A673 (cell line): Measurements from ENCODE around the gene TMEM87A. TPM values are rescaled to one million over a fixed set of nuclear protein-coding genes. Genes with fewer than 3 reads are reported as not detected.

Source experiments
- BruUV-seq: library from RNA; stranded (reverse); fragments of 400-500 nt; replicated peaks from 2 replicates; lab custom pipeline; 2021; lab: Mats Ljungman, UMichigan
- CTCF ChIA-PET: fragments of 300-600 bp; sonication (Branson Sonifier 250); formaldehyde crosslinking; loops from one replicate; lab custom pipeline; 2022; ENCODE audit warnings: antibody characterized with exemption; lab: Charles Lee
- POLR2A ChIA-PET: fragments of 300-600 bp; sonication (Branson Sonifier 250); formaldehyde crosslinking; loops from one replicate; lab custom pipeline; 2022; ENCODE audit warnings: antibody characterized with exemption; ENCODE audit not compliant: low non-redundant PET; lab: Charles Lee
- DNase-seq: peaks from one replicate; pipeline ENCODE4 v3.0.0-alpha.2; 2015; ENCODE audit warnings: low spot score
- H3K27ac ChIP-seq: fragments of 200-600 bp; sonication (generic); 2 replicates; pipeline ENCODE4 v1.5.1; 2016; ENCODE audit warnings: mixed run types, low read depth, mild to moderate bottlenecking, mixed read lengths, antibody characterized with exemption, low read length; ENCODE audit not compliant: poor library complexity, severe bottlenecking
- H3K27me3 ChIP-seq: fragments of 200-600 bp; sonication (generic); replicated peaks from 2 replicates; pipeline ENCODE4 v1.6.1; 2017; ENCODE audit warnings: mixed run types, low read depth, mild to moderate bottlenecking, mixed read lengths, antibody characterized with exemption, low read length; ENCODE audit not compliant: insufficient read depth, poor library complexity
- H3K36me3 ChIP-seq: fragments of 200-600 bp; sonication (generic); 2 replicates; pipeline ENCODE4 v1.6.1; 2016; ENCODE audit warnings: mixed run types, mild to moderate bottlenecking, mixed read lengths, antibody characterized with exemption, low read length; ENCODE audit not compliant: insufficient read depth, poor library complexity, severe bottlenecking
- H3K4me1 ChIP-seq: fragments of 200-600 bp; sonication (generic); 2 replicates; pipeline ENCODE4 v1.6.1; 2017; ENCODE audit warnings: mixed run types, mild to moderate bottlenecking, mixed read lengths, antibody characterized with exemption, low read length; ENCODE audit not compliant: insufficient read depth, poor library complexity, severe bottlenecking
- H3K4me3 ChIP-seq: fragments of 200-600 bp; sonication (generic); 2 replicates; pipeline ENCODE4 v1.5.1; 2016; ENCODE audit warnings: low read depth, mixed run types, mild to moderate bottlenecking, mixed read lengths, low read length; ENCODE audit not compliant: poor library complexity, severe bottlenecking
- H3K9me3 ChIP-seq: fragments of 200-600 bp; sonication (generic); 2 replicates; pipeline ENCODE4 v1.6.1; 2016; ENCODE audit warnings: mixed run types, low read depth, mild to moderate bottlenecking, mixed read lengths, antibody characterized with exemption, low read length; ENCODE audit not compliant: poor library complexity, severe bottlenecking
- CTCF ChIP-seq: fragments of 300-800, 200-600 bp; sonication (generic); conservative IDR thresholded peaks from 2 replicates; pipeline ENCODE4 v1.5.1; 2017; ENCODE audit warnings: low read depth, mild to moderate bottlenecking, antibody characterized with exemption, low read length, moderate library complexity, mixed read lengths
- EZH2 ChIP-seq: fragments of 200-600 bp; sonication (generic); IDR thresholded peaks from 2 replicates; pipeline ENCODE4 v1.6.1; 2017; ENCODE audit warnings: borderline replicate concordance, low read depth, mild to moderate bottlenecking, mixed read lengths, antibody characterized with exemption, low read length; ENCODE audit not compliant: poor library complexity, severe bottlenecking
- intact Hi-C: fragments of 100-400 bp; cut with micrococcal nuclease; formaldehyde crosslinking; loops from one replicate; pipeline ENCODE4 v1.10.0; 2022; ENCODE audit not compliant: unreplicated experiment
- total RNA-seq: library from RNA; stranded (reverse); gene quantifications from 2 replicates; pipeline ENCODE4 v1.2.3, GENCODE V29; 2021

The TMEM87A gene
- total RNA-seq, 1 experiment from 2014 or later = 53.4 TPM

- H3K27me3 ChIP-seq = no peaks in the 10 kb centered on the region
- no peak for TF ChIP-seq EZH2
- H3K27ac ChIP-seq = no peak overlapping the region
- DNase-seq = no peak
- no peaks in the 10 kb centered on the region for H3K4me1 ChIP-seq
- no peak overlapping the region for H3K4me3 ChIP-seq
- intact Hi-C loops = no loop called here
- CTCF ChIA-PET = no interaction called here
- POLR2A ChIA-PET = no interaction called here
- H3K36me3 ChIP-seq = peaks cover 40% of the 10 kb centered on the region
- no TSS peak for BruUV-seq
- H3K9me3 ChIP-seq = no peaks in the 10 kb centered on the region
Observed at GRCh38 chr15:42217568-42217967, 55.7 kb downstream of the TMEM87A start.

- ChIA-PET CTCF (no interaction called here), POLR2A (no interaction called here)
- H3K36me3 ChIP-seq = peaks cover 51% of the 10 kb centered on the region
- peak; percentile 11 for DNase-seq
- BruUV-seq = no TSS peak
- intact Hi-C loops = no loop called here
- TF ChIP-seq EZH2 (no peak), CTCF (0 out of 2 replicates have a peak, but pooled peaks have one; percentile 17)
- no peak overlapping the region for H3K4me3 ChIP-seq
- no peaks in the 10 kb centered on the region for H3K27me3 ChIP-seq
- no peaks in the 10 kb centered on the region for H3K9me3 ChIP-seq
- no peak overlapping the region for H3K27ac ChIP-seq
- H3K4me1 ChIP-seq = no peaks in the 10 kb centered on the region
Observed at GRCh38 chr15:42215913-42216829, 57.1 kb downstream of the TMEM87A start.

- TF ChIP-seq EZH2 (no peak), CTCF (no peak)
- no peaks in the 10 kb centered on the region for H3K9me3 ChIP-seq
- peaks cover 56% of the 10 kb centered on the region for H3K36me3 ChIP-seq
Observed at GRCh38 chr15:42214600-42214999, 58.6 kb downstream of the TMEM87A start.

More at GRCh38 chr15:42214600-42214999, 58.6 kb downstream of the TMEM87A start:
- no peaks in the 10 kb centered on the region for H3K4me1 ChIP-seq
- BruUV-seq = no TSS peak
- DNase-seq = no peak
- CTCF ChIA-PET = no interaction called here
- no peak overlapping the region for H3K4me3 ChIP-seq
- no peaks in the 10 kb centered on the region for H3K27me3 ChIP-seq
- POLR2A ChIA-PET = no interaction called here
- no peak overlapping the region for H3K27ac ChIP-seq
- intact Hi-C loops = no loop called here
